ENCODE data around the gene HOXA5. TPM values are rescaled to one million over a fixed set of nuclear protein-coding genes. Genes with fewer than 3 reads are reported as not detected.

Gene HOXA5
- total and polyA plus RNA-seq, 2 of the 8 experiments (the other 6 are each of a cell fraction or from before 2014, with no cell fraction given) = not detected

DNA sequence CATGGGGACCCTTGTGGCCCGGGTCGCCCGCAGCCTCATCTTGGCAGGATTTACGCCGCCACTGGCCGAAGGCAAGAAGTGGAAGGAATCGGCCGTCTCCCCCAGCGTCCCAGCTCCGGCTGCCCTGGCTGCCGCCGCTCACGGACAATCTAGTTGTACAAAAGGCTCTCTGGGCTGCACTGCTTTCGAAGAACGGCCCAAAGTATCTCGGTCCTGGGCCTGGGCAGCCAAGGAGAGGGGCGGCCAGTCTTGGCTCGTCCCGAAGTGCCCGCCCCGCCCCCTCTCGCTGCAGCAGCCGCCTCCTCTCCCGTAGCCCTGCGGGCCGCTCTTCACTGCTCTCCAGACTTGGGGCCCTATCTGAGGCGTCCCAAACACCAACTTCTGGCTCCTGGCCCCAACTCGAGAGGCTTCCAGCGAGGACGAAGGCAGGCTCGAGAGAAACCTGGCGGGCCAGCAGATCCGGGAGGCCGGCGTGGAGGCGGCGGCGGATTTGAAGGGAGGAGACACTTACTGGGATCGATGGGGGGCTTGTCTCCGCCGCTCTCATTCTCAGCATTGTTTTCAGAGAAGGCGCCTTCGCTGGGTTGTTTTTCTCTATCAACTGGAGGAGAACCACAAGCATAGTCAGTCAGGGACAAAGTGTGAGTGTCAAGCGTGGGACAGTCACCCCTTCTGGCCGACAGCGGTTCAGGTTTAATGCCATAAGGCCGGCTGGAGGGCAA, 21.0 kb upstream of the HOXA5 start (continued):
- TF ChIP-seq, protein P1, sequence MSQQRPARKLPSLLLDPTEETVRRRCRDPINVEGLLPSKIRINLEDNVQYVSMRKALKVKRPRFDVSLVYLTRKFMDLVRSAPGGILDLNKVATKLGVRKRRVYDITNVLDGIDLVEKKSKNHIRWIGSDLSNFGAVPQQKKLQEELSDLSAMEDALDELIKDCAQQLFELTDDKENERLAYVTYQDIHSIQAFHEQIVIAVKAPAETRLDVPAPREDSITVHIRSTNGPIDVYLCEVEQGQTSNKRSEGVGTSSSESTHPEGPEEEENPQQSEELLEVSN (IDR thresholded peaks at IDR 0.05) = no peak
- TF ChIP-seq GABPA (IDR thresholded peaks at IDR 0.05; ENCODE audit: borderline replicate concordance, insufficient read depth, low read length) (no peak), POLR2A (IDR thresholded peaks at IDR 0.05; ENCODE audit: control extremely low read depth in 1 of 2, low read depth in 2 of 2, low read length in 2 of 2) (no peak), POLR2AphosphoS5 (IDR thresholded peaks at IDR 0.05; ENCODE audit: low read depth, low read length) (no peak), POU5F1 (IDR thresholded peaks at IDR 0.05; ENCODE audit: low read depth, low read length) (no peak), SUZ12 (IDR thresholded peaks at IDR 0.05; ENCODE audit: low read length) (peak; percentile 94), KDM5A (IDR thresholded peaks at IDR 0.05; ENCODE audit: low read length) (no peak), YY1 (IDR thresholded peaks at IDR 0.05; ENCODE audit: low read depth, low read length) (no peak), CTBP2 (IDR thresholded peaks at IDR 0.05; ENCODE audit: borderline replicate concordance, insufficient read depth, insufficient read length, low read length) (no peak), JUN (IDR thresholded peaks at IDR 0.05; ENCODE audit: low read depth, low read length) (no peak), RBBP5 (IDR thresholded peaks at IDR 0.05; ENCODE audit: borderline replicate concordance, low read depth, low read length) (no peak), TBP (IDR thresholded peaks at IDR 0.05; ENCODE audit: low read depth, low read length) (no peak), CBX8 (IDR thresholded peaks at IDR 0.05; ENCODE audit: borderline replicate concordance, low read depth, low read length) (peak; percentile 25; the same call in 1 of the 2 replicates), SAP30 (IDR thresholded peaks at IDR 0.05; ENCODE audit: insufficient read depth, insufficient replicate concordance, low read length) (no peak), JUND (IDR thresholded peaks at IDR 0.05; ENCODE audit: low read length) (no peak), BCL11A (IDR thresholded peaks at IDR 0.05; ENCODE audit: low read depth in 2 of 2, low read length in 2 of 2) (no peak), TAF1 (IDR thresholded peaks at IDR 0.05; ENCODE audit: low read depth, low read length) (no peak), CREB1 (IDR thresholded peaks at IDR 0.05) (no peak), EP300 (IDR thresholded peaks at IDR 0.05; ENCODE audit: borderline replicate concordance in 1 of 2, low read depth in 2 of 2, low read length in 2 of 2) (no peak), RAD21 (IDR thresholded peaks at IDR 0.05 in 1 of 2, conservative IDR thresholded peaks at IDR 0.05 in 1 of 2; ENCODE audit: low read depth in 2 of 2, low read length in 2 of 2) (no peak), ZNF274 (IDR thresholded peaks at IDR 0.05; ENCODE audit: borderline replicate concordance, extremely low read depth, low read length) (no peak), BRCA1 (IDR thresholded peaks at IDR 0.05; ENCODE audit: low read depth, low read length) (no peak), KDM1A (IDR thresholded peaks at IDR 0.05; ENCODE audit: borderline replicate concordance, low read length) (no peak)
- TF ChIP-seq, protein P2, sequence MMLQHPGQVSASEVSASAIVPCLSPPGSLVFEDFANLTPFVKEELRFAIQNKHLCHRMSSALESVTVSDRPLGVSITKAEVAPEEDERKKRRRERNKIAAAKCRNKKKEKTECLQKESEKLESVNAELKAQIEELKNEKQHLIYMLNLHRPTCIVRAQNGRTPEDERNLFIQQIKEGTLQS (IDR thresholded peaks at IDR 0.05; ENCODE audit: insufficient read depth, low read depth, low read length) = no peak
